OCI-LY1 (cell line): ENCODE results near the gene BBS12.

Source experiments
- H2AFZ ChIP-seq: fragments of 200-600 bp; sonication (generic), shearing (Covaris generic); 2 replicates; pipeline ENCODE4 v1.6.0; 2014; ENCODE audit warnings: antibody characterized with exemption, mild to moderate bottlenecking, low read length
- H3F3A ChIP-seq: fragments of 200-600 bp; sonication (generic), shearing (Covaris generic); 2 replicates; pipeline ENCODE4 v1.6.0; 2014; ENCODE audit warnings: mild to moderate bottlenecking, antibody characterized with exemption, low read length, moderate library complexity; ENCODE audit not compliant: insufficient read depth
- H3K27ac ChIP-seq: fragments of 200-600 bp; sonication (generic); 2 replicates; pipeline ENCODE4 v1.5.1; 2014; ENCODE audit warnings: low read length, mixed run types, mild to moderate bottlenecking, low read depth; ENCODE audit not compliant: poor library complexity, severe bottlenecking
- H3K27me3 ChIP-seq: fragments of 200-600 bp; sonication (generic); 2 replicates; pipeline ENCODE4 v1.6.0; 2014; ENCODE audit warnings: antibody characterized with exemption, mild to moderate bottlenecking, low read length, moderate library complexity; ENCODE audit not compliant: insufficient read depth
- H3K36me3 ChIP-seq: fragments of 200-600 bp; sonication (generic); 2 replicates; pipeline ENCODE4 v1.6.1; 2014; ENCODE audit warnings: mild to moderate bottlenecking, antibody characterized with exemption, low read length, moderate library complexity, mixed read lengths; ENCODE audit not compliant: insufficient read depth
- H3K4me1 ChIP-seq: fragments of 200-600 bp; sonication (generic); 2 replicates; pipeline ENCODE4 v1.5.1; 2014; ENCODE audit warnings: mild to moderate bottlenecking, low read length, moderate library complexity; ENCODE audit not compliant: insufficient read depth, severe bottlenecking
- H3K4me2 ChIP-seq: fragments of 200-600 bp; sonication (generic), shearing (Covaris generic); 2 replicates; pipeline ENCODE4 v1.6.1; 2014; ENCODE audit warnings: low read length
- H3K4me3 ChIP-seq: fragments of 200-600 bp; sonication (generic); 2 replicates; pipeline ENCODE4 v1.5.1; 2014; ENCODE audit warnings: low read length, low read depth, mild to moderate bottlenecking, mixed read lengths; ENCODE audit not compliant: poor library complexity, severe bottlenecking
- H3K79me2 ChIP-seq: fragments of 200-600 bp; shearing (Covaris generic); 2 replicates; pipeline ENCODE4 v1.6.1; 2016; ENCODE audit warnings: mixed run types, low read length, mixed read lengths; ENCODE audit not compliant: insufficient read depth
- H3K9ac ChIP-seq: fragments of 200-600 bp; sonication (generic), shearing (Covaris generic); 2 replicates; pipeline ENCODE4 v1.6.1; 2014; ENCODE audit warnings: mild to moderate bottlenecking, low read length, mixed read lengths
- H3K9me2 ChIP-seq: fragments of 200-600 bp; sonication (generic), shearing (Covaris generic); 2 replicates; pipeline ENCODE4 v1.6.1; 2014; ENCODE audit warnings: low read depth, mild to moderate bottlenecking, low read length, mixed read lengths
- H3K9me3 ChIP-seq: fragments of 200-600 bp; shearing (Covaris generic); 2 replicates; pipeline ENCODE4 v1.6.1; 2014; ENCODE audit warnings: low read length, mixed read lengths
- H4K20me1 ChIP-seq: fragments of 200-600 bp; sonication (generic), shearing (Covaris generic); 2 replicates; pipeline ENCODE4 v1.6.0; 2016; ENCODE audit warnings: mild to moderate bottlenecking, low read length; ENCODE audit not compliant: insufficient read depth
- EZH2 ChIP-seq: fragments of 200-600 bp; sonication (generic), shearing (Covaris generic); IDR thresholded peaks from 2 replicates; pipeline ENCODE4 v1.8.0; 2017; ENCODE audit warnings: borderline replicate concordance, mixed run types, mild to moderate bottlenecking, antibody characterized with exemption, low read length, moderate library complexity, mixed read lengths
- TF ChIP-seq, protein P1 (sequence below): fragments of 200-600 bp; sonication (generic), shearing (Covaris generic); IDR thresholded peaks from 2 replicates; pipeline ENCODE4 v1.5.1; 2017; ENCODE audit warnings: mild to moderate bottlenecking, antibody characterized with exemption, low read length, moderate library complexity, mixed read lengths

BBS12 gene

DNA sequence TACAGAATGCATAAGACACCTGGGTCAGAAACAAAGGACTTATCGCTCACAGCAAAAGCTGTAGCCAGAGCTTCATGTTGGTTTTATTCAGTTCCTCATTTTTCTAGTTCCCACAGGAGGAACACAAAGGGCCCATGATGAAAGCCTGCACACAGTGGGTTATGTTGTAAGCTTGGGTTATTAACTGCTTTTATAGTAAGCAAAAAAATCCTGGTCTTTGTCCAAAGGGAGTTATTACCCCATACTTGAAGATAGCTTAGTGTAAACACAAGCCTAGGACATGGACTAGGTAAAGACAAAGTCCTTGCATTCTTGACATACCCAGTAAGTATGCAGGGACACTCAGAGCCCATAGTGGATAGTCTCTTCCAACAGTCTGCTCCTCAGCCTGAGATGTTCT is 11.7 kb downstream of the BBS12 start:
- Histone ChIP-seq H3K27me3 (no peaks in the 10 kb centered on the region), H3K9me2 (no peaks in the 10 kb centered on the region), H4K20me1 (no peaks in the 10 kb centered on the region), H3K4me1 (no peaks in the 10 kb centered on the region), H3K36me3 (no peaks in the 10 kb centered on the region), H3F3A (no peaks in the 10 kb centered on the region), H3K27ac (no peak overlapping the region), H3K4me3 (no peak overlapping the region), H3K4me2 (no peak overlapping the region), H3K9ac (no peak overlapping the region), H3K9me3 (no peaks in the 10 kb centered on the region), H3K79me2 (no peaks in the 10 kb centered on the region), H2AFZ (no peak overlapping the region)
- TF ChIP-seq, protein P1, sequence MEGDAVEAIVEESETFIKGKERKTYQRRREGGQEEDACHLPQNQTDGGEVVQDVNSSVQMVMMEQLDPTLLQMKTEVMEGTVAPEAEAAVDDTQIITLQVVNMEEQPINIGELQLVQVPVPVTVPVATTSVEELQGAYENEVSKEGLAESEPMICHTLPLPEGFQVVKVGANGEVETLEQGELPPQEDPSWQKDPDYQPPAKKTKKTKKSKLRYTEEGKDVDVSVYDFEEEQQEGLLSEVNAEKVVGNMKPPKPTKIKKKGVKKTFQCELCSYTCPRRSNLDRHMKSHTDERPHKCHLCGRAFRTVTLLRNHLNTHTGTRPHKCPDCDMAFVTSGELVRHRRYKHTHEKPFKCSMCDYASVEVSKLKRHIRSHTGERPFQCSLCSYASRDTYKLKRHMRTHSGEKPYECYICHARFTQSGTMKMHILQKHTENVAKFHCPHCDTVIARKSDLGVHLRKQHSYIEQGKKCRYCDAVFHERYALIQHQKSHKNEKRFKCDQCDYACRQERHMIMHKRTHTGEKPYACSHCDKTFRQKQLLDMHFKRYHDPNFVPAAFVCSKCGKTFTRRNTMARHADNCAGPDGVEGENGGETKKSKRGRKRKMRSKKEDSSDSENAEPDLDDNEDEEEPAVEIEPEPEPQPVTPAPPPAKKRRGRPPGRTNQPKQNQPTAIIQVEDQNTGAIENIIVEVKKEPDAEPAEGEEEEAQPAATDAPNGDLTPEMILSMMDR = no peak
- TF ChIP-seq EZH2 = no peak

DNA sequence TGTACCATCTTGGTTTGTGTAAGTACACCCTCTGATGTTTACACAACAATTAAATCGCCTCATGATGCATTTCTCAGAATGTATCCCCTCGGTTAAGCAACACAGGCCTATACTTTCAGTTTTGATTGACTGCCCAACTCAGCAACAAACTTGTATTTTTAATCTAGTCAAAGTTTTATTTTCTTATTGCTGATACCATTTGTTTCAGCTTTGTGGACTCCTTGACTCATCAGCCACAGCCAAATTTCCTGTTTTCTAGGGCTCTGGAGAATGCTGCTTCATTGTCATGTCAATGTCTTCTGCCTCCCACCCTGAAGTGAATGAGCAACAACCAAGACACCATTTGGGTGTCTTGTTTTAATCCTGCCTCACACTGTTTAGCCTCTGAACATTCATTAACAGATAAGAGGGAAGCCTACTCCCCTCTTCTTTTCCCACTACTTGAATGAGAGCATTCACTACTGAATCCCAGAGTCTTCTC is 14.0 kb downstream of the BBS12 start:
- Histone ChIP-seq H3K79me2 (no peaks in the 10 kb centered on the region), H4K20me1 (no peaks in the 10 kb centered on the region), H3K36me3 (no peaks in the 10 kb centered on the region), H3K4me1 (no peaks in the 10 kb centered on the region), H3K9ac (no peak overlapping the region), H3K4me3 (no peak overlapping the region), H3K9me2 (no peaks in the 10 kb centered on the region), H2AFZ (no peak overlapping the region), H3K27ac (no peak overlapping the region), H3K27me3 (no peaks in the 10 kb centered on the region), H3K4me2 (no peak overlapping the region), H3K9me3 (no peaks in the 10 kb centered on the region), H3F3A (no peaks in the 10 kb centered on the region)
- TF ChIP-seq EZH2 = no peak
- TF ChIP-seq, protein P1 = no peak

DNA sequence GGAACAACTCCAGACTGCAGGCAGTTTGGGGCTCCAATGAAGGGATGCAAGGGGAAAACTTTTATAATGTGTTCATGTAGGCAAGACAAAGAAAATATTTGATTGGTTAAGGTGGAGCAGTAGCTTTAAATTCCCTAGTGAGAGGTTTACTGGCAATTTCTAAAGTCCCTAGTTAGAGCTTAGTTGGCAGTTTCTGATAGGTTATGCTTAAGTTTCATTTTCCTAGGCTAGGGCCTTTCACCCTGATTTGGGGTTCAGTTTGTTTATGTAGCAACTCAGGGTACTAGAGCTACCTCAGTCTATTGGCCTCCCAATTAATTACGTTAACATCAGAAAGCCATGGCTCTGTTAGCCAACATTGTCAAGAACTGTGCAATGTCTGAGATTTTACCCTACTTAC is 14.6 kb downstream of the BBS12 start:
- H3K9ac ChIP-seq = no peak overlapping the region
- no peak overlapping the region for H2AFZ ChIP-seq
- H3K27me3 ChIP-seq = no peaks in the 10 kb centered on the region
- no peaks in the 10 kb centered on the region for H3F3A ChIP-seq
- H3K27ac ChIP-seq = no peak overlapping the region
- no peaks in the 10 kb centered on the region for H3K4me1 ChIP-seq
- H3K4me3 ChIP-seq = no peak overlapping the region
- no peaks in the 10 kb centered on the region for H3K79me2 ChIP-seq
- TF ChIP-seq, protein P1 = no peak
- no peak for TF ChIP-seq EZH2
- no peaks in the 10 kb centered on the region for H3K9me2 ChIP-seq
- no peaks in the 10 kb centered on the region for H4K20me1 ChIP-seq
- no peaks in the 10 kb centered on the region for H3K36me3 ChIP-seq
- no peaks in the 10 kb centered on the region for H3K9me3 ChIP-seq
- no peak overlapping the region for H3K4me2 ChIP-seq
